NCI-H2107 treated with DMSO at 0.1 percent for 48 hours (cell line): Measurements from ENCODE around the gene SECTM1.

ENCODE experiments used
- DNase-seq: peaks from one replicate; lab custom pipeline; 2025; ENCODE audit not compliant: unreplicated experiment; lab: John Stamatoyannopoulos, UW

Gene SECTM1

DNA sequence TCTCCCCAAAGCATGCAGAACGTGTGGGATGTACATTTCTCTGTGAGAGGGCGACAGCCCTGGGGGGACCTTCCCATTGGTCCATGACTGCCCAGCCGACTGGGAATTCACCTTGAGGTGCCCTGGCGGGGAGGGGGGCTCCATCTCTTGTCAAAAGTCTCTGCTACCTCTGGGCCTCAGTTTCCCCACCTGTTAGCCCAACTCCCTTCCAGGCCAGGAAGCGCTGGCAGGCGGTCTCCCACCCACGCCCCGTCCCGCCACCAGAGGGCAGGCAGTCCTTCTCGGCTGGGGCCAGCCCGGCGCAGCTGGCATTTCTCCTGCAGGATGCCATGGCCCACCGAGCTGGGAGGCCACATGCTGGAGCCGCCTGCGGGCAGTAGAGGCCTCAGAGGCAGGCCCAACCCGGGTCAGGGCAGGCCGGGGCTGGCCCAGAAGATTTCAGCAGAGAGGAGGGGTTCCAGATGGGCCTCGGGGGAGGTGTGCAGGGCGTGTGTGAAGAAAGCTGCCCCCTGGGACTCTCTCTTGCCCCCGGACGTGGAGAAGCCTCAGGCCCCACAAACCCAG lies 32.8 kb downstream of the SECTM1 start:
- no peak for DNase-seq

DNA sequence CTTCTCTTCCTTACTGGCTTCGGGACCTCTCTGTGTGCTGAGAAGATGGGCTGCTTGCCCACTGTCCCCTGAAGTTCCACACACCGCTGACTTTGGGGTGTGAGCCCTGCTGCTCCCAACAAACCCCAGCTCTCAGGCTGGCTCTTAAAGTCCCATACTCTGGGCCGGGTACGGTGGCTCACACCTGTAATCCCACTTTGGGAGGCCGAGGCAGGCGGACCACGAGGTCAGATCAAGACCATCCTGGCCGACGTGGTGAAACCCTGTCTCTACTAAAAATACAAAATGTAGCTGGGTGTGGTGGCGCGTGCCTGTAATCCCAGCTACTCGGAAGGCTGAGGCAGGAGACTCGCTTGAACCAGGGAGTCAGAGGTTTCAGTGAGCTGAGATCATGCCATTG lies 33.3 kb downstream of the SECTM1 start:
- DNase-seq: no peak

DNA sequence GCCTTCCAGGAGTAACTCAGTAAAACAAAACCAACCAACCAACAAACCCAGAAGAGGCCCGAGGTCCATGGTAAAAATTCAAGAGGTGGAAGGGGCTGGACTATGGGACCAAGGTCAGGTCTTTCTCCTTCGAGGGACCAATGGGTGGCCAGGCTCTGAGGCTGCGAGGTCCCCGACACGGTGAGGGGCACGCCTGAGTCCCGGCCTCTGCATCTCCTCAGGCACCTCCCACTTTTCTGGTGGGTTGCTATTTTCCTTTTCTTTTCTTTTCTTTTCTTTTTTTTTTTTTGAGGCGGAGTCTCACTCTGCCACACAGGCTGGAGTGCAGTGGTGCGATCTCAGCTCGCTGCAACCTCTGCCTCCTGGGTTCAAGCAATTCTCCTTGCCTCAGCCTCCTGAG lies 34.1 kb downstream of the SECTM1 start:
- DNase-seq: no peak

DNA sequence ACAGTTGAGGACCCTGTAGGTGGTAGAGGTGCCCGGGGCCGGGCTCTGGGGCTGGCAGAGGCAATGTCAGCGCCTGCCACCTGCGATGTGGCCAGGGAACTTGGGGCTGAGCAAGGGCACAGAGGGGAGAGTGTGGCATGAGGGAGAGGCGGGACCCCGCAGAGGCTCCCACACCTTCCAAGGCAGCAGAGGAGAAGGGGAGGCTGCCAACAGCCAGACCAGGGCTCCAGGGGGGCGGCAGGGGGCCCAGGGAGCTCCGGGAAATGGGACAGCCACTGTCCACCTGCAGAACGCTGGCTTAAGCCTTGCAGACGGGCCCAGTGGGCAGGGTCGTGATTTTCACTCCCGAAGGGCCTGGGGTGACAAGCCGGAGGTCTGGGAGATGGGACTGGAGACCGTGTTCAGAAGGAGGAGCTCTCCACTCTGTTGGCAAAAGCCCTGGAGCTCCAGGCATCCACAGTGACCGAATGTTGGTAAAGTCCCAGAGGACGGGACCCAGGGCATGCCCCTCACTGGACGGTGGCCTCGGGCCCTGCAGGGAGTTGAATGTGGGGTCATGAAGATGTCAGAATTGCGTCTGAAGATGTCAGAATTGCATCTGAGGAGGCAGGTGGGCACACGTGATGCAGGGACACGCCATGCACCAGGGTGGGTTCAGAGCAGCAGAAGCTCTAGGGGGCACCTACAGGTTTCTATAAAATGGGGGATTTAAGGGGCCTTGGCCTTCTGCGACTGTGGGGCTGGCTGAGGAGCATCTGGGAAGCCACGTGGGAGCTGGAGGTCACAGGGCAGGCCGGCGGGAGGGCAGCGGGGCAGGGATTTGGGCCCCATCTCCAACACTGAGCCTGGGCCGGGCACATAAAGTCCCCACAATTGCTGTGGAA lies 34.8 kb downstream of the SECTM1 start:
- no peak for DNase-seq

DNA sequence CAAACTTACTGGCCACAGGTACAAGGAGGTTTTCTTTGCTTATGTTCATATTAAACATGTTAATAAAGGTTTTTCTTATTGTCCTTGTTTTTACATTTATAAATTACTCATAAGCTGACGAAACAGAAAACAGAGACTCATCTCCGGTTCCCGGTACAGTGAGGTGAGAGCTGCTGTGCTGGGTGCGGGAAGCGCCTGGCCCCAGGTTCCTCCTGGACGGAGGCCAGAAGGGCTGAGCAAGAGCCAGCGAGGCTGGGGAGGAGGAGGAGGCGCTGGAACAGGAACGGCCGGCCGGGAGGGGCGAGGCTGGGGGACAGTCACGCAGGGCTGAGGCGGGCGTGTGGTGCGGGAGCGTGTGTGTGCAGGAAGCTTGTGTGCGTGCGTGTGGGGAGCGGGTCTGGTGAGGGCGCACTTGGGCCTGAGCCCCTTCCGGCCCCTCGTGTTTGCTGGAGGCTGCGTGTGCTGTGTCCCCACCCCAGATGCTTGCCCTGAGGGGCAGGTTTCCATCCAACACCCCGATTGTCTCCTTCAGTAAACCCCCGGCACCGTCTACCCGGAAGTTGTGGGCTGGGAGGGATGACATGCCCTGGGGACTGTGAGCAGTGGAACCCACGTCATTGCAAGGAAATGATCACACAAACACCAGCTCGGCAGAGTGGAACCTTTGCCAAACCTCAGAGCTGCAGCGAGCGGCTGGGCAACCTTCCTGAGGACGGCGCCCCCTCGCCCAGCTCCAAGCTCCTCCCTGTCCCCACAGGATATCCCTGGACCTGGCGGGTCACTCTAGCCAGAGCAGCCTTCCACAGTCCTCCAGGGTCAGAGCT lies 35.6 kb downstream of the SECTM1 start:
- peak; percentile 30 for DNase-seq

DNA sequence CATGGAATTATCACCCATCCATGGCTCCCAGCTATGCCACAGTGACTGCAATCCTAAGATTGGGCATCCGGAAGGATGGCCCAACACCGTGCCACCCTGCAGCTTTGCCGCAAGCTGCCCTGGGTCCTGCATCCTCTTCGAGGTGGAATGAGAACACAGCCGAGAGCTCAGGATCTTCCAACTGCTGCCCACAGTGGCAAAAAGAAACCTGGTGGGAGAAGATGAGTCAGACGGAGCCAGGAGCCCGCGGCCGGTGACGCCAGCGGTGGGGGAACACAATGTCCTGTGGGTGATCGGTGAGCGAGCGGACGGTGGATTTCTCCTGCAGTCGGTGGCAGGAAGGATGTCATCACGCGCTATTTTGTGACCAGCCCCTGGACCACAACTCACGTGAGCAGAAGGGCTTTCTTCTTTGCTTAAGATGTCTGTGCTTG lies 36.3 kb downstream of the SECTM1 start:
- peak; percentile 32 for DNase-seq

DNA sequence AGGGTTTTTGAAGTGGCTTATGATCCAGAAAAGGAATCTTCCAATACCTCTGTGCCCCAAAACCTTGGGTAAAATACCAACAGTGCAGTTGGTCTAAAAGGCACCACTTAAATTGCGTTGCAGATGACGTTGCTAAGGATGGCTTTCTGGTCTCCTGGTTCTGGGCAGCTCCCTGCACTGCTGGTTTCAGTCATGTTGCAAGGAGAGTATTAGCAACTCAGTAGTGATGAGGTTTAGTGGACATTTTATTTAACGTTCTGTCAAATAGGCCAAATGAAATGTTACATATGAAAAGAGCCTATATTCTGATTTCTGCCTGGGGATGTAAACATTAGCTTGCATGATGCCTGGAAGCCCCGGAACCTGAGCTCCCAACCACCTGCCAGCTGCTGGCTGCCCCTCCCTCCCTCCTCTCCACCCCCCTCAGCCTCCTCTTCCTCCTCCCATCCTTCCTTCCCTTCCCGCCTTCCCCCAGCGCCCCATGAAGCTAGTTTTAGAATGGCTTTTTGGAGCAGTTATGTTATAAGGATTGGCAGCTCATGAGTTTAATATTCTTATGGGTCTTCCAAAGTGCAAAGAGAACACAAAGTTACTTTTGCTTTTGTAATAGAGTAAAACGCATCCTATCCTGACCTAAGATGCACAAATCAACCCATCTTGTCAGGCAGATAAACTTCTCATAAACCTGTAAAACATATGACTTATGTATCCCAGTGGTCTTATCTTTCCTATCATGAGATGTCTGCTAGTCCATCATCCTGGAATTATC lies 36.9 kb downstream of the SECTM1 start:
- peak; percentile 19 for DNase-seq

DNA sequence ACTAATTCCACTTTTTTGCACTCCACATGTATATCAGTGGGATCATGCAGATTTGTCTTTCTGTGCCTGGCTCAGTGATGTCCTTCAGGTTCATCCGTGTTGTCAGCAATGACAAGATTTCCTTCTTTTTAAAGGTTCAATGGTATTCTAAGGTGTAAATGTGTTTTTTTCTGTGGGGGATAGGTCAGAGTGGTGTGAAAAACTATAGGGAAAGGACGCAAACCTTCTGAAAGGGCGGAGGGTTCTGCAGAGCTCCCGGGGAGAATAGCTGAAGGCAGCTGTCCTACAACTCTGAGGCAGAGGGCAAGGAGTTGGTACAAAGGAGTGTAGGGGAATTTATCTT lies 38.1 kb downstream of the SECTM1 start:
- no peak for DNase-seq

DNA sequence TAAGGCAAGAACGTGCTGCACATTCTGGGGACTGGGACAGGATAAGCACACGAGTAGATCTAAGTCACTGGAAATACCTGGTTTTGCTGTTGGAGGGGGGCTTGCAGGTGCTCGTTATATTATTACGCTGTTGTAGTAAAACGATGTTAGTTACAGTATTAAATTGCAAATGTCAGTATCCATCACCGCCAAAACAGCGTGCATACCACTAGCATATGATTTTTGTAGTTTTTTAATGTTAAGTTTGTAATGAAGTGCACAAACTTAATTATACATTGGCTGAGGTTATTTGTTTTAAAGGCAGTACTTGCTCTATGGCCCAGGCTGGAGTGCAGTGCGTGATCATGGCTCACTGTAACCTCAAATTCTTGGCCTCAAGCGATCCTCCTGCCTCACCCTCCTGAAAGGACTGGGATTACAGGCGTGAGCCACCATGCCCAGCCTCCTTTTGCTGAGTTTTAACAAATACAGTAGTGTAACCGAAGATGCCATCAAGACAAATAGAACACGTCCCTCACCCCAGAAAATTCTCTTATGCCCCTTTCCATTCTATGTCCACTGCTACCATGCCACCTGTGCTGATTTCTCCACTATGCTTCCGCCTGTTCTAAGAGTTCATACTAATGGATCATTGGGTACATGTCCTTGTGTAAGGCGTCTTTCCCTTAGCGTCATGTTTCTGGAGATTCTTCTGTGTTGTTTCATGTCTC lies 39.3 kb downstream of the SECTM1 start:
- no peak for DNase-seq

DNA sequence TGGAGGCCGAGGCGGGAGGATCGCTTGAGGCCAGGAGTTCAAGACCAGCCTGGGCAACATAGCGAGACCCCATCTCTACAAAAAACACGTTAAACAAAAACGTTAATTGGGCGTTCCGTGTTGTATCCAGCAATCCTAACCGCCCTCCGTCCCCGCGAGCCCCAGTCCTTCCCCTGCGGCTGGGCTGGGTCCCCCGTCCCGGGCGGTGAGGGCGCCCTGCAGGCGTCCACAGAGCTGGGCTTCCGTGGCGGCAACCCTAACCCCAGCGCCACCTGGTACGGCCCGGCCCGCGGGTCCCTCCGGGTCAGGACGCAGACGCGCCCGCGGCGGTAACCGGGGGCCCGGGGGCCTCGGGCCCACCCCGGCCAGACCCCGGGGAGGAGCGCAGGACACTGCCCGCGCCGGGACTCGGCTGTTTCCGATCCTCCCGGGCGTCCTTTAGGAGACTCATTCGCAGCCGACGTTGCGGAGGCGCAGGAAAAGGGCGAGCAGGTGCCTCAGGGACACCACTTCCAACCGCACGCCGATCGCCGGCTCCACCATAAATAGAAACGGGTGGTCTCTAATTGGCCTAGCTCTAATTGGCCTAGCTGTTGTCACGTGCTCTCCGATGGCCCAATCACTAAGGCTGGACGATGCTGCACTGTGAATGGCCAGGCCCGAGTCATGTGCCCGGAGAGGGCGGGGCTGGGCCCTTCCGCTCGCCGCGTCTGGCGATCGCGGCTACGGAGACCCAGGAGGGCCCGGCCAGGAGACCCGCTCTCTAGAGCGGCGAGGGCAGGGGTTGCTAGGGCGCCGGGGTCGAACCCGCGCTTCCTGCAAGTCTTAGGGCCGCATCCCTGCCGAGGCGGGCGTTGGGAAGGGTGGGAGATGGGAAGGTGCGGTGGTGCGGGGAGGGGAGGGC lies 41.1 kb downstream of the SECTM1 start:
- peak; percentile 95 for DNase-seq

DNA sequence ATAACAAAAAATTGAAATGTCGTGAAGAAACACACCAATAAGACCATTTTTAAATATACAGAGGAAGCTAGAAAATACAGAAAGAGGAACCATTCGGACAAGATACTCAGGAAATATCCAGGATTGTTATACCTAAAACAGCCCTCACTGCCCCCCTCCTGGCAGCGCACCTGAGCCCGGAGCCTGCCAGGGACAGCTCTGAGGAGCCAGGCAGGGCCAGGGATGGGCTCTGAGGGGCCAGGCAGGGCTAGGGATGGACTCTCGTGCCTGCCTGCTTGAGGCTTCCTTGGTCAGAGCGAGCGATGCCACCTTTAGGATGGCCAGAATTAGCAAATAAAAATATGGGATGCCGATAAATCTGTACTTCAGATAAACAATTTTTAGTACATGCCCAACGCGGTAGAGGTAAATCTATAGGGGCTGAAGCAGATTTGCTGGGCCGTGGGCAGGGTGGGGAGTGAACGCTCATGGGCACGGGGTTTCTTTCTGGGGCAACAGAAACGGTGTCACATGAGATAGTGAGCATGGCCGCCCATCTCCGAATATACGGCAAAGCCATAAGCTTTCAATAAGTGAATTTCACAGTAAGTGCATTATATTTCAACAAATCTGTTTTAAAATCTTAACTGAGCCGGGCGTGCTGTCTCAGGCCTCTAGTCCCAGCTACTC lies 41.9 kb downstream of the SECTM1 start:
- DNase-seq: no peak

DNA sequence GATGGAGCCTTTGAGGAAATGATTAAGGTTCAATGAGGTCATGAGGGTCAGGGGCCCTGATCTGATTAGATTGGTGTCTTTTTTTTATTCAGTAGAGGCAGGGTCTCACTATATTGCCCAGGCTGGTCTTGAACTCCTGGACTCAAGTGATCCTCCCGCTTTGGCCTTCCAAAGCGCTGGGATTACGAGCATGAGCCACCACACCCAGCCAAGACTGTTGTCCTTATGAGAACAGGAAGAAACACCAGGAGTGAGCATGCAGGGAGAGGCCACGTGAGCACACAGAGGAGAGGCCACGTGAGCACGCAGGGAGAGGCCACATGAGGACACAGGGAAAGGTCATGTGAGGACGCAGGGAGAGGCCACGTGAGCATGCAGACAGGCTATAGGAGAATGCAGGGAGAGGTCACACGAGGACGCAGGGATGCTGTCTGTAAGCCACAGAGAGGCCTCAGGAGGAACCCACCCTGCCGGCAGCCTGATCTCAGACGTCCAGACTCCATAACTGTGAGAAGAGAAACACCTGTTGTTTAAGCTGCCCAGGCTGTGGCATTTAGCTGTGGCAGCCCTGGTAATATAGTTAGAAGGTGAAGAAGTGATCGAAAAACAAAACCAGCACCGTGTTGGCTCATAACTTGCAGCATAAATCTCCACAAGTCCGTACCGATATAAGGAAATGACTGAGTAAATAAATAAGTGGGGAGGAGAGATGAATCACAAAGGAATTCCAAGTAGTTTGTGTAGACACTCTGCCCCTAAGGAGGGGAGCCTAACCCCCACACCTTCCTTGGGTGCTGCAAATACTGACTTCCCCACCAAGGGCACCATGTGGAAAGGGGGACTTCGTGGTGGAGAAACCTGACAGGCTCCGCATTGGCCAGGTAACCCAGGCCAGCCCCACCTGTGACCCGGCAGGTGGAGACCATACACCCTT lies 45.4 kb downstream of the SECTM1 start:
- DNase-seq: no peak

DNA sequence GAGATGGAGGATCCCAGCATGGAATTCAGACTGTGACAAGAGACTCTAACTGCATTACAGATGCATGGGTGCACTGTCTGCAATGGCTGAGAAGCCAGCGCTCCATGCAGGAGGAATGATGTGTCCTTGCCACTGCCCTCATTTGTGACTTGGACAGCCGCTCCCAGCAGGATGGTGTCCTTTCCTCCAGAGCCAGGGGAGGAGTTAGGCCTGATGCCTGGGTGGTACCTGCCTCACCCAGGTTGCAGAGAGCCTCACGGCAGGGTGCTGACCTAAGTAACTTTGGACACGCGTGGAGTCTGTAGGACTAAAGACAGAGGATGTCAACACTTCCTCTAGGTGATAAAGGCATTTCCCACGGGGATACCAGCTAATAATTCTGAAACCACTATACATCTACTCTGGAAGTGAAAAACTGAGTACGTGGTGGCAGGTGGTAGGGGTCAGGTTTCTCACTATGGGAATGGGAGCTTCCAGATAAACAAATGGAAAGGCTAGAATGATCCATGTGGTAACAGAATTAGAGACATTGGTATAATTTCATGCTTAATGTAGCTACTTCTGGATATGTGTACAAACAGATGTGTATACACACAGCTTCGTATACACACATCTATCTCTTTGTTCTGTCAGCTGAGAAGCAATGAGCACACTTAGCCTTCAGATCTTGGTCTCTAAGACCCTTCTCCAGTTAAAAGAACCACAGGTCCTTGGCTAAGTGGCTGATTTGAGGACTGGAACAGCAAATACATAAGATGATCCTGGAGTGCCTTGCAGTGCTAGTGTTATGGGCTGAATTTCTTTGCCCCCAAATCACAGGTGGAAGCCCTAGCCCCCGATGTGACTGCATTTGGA lies 46.3 kb downstream of the SECTM1 start:
- DNase-seq: peak; percentile 59

DNA sequence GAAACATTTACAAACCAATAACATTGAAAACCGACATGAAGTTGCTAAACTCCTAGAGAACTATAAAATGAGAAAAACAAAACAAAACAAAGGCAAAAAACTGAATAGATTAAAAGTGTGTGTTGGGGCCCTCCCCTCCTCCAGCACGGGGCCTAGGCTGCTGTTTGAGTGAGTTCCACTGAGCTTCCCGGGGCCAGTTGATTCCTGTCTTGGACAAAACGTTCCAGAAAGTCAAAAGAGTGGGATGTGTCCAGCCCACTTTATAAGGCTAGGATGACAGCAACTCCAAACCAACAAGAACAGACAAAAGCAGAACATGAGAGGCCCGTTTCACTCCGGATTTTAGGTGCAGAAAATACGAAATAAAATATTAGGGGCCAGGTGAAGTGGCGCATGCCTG lies 48.4 kb downstream of the SECTM1 start:
- no peak for DNase-seq

DNA sequence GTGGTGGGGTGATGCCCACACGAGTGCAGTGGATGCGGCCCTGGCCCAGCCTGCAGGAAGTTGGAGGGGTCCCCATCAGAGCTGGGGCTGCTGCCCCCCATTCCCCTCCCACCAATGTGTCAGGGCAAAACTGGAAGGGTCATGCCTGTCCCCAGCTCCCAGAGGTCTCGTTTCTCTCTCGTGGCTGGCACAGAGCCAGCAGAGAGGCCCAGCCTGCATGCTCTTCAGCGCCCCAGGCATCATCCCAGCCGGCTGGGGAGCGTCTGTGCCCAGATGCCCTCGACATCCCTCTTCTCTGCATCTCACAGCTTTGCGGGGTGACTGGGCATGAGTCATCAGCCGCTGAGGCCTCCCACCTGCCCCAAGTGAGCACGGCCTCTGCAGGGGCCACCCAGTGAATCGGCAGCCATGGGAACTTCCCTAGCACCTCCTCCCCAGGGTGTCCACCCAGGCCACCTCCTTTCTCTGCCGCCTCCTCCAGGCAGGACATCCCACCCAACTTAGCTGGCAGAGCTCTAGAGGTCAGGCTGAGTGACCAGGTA lies 50.3 kb downstream of the SECTM1 start:
- peak; percentile 22 for DNase-seq
